Measurements from ENCODE around the gene PPP2R2C.

PPP2R2C gene

GRCh38 chr4:6467600-6467999 is 4.8 kb downstream of the PPP2R2C start:
- DNase-seq = no peak

GRCh38 chr4:6466756-6467381 is 5.5 kb downstream of the PPP2R2C start:
- no peak for DNase-seq

- no peak for DNase-seq
Observed at GRCh38 chr4:6465955-6466354, 6.5 kb downstream of the PPP2R2C start.

GRCh38 chr4:6464842-6465588 is 7.4 kb downstream of the PPP2R2C start:
- DNase-seq = no peak

- no peak for DNase-seq
Observed at GRCh38 chr4:6463311-6464289, 8.8 kb downstream of the PPP2R2C start.

- DNase-seq = no peak
Observed at GRCh38 chr4:6461301-6462165, 10.9 kb downstream of the PPP2R2C start.

GRCh38 chr4:6460876-6461275 is 11.5 kb downstream of the PPP2R2C start:
- DNase-seq = no peak

- no peak for DNase-seq
Observed at GRCh38 chr4:6458528-6458927, 13.9 kb downstream of the PPP2R2C start.

GRCh38 chr4:6456450-6456849 is 16.0 kb downstream of the PPP2R2C start:
- DNase-seq = no peak

- DNase-seq = no peak
Observed at GRCh38 chr4:6454112-6454910, 18.1 kb downstream of the PPP2R2C start.

GRCh38 chr4:6453688-6453990 is 18.8 kb downstream of the PPP2R2C start:
- no peak for DNase-seq

GRCh38 chr4:6452897-6453687 is 19.3 kb downstream of the PPP2R2C start:
- DNase-seq = no peak

- no peak for DNase-seq
Observed at GRCh38 chr4:6452116-6452896, 20.1 kb downstream of the PPP2R2C start.

GRCh38 chr4:6451309-6451708 is 21.1 kb downstream of the PPP2R2C start:
- DNase-seq = no peak

- DNase-seq = no peak
Observed at GRCh38 chr4:6450709-6451108, 21.7 kb downstream of the PPP2R2C start.

GRCh38 chr4:6449746-6450369 is 22.6 kb downstream of the PPP2R2C start:
- no peak for DNase-seq

- DNase-seq = no peak
Observed at GRCh38 chr4:6449335-6449734, 23.1 kb downstream of the PPP2R2C start.

- no peak for DNase-seq
Observed at GRCh38 chr4:6448476-6449170, 23.8 kb downstream of the PPP2R2C start.

GRCh38 chr4:6447672-6448171 is 24.7 kb downstream of the PPP2R2C start:
- DNase-seq = no peak
